HCT116 (cell line): Measurements from ENCODE around the gene COMMD10. TPM values are rescaled to one million over a fixed set of nuclear protein-coding genes. Genes with fewer than 3 reads are reported as not detected.
"Not testable (repeated sequence)": the region's sequence is repeated elsewhere in the genome, so short reads cannot be mapped to it uniquely, and the experiment has no call there.

Experiments used
- ATAC-seq: fragments of 200-7000 bp; cut with Tn5 transposase; 2 replicates; pipeline ENCODE4 v1.9.1; 2020; ENCODE audit warnings: mild to moderate bottlenecking, moderate library complexity
- BruUV-seq: library from RNA; stranded (reverse); fragments of 400-500 nt; replicated peaks from 2 replicates; lab custom pipeline; 2021; lab: Mats Ljungman, UMichigan
- CTCF ChIA-PET: fragments of 300-600 bp; sonication (Branson Sonifier 250); formaldehyde crosslinking; loops from one replicate; lab custom pipeline; 2021; ENCODE audit warnings: antibody characterized with exemption; lab: Charles Lee
- POLR2A ChIA-PET: fragments of 300-600, 350-600 bp; sonication (Branson Sonifier 250); formaldehyde crosslinking; loops from one replicate; lab custom pipeline; 2021; ENCODE audit warnings: antibody characterized with exemption; lab: Charles Lee
- RAD21 ChIA-PET, 2 experiments: fragments of 300-600 bp; sonication (Branson Sonifier 250); formaldehyde crosslinking; loops; one replicate each; lab custom pipeline; 2023; ENCODE audit warnings: low total read pairs in 2 of 2; ENCODE audit not compliant: uncharacterized antibody in 2 of 2, unreplicated experiment in 2 of 2, low non-redundant PET in 1 of 2; lab: Charles Lee
- DNase-seq: peaks from one replicate; pipeline ENCODE4 v3.0.0-alpha.2; 2010; ENCODE audit warnings: low read depth, low spot score
- H2AFZ ChIP-seq: fragments of 200-600 bp; shearing (Covaris generic), sonication (generic); 2 replicates; pipeline ENCODE4 v1.6.1; 2017; ENCODE audit warnings: low read depth, mixed run types, mixed read lengths, antibody characterized with exemption, low read length; ENCODE audit not compliant: poor library complexity, severe bottlenecking
- H3K27ac ChIP-seq: 2 replicates; pipeline ENCODE4 v1.5.1; 2012; ENCODE audit warnings: low read depth, low read length
- H3K27me3 ChIP-seq: fragments of 200-600 bp; sonication (generic); 2 replicates; pipeline ENCODE4 v1.6.1; 2016; ENCODE audit warnings: mixed run types, low read length, mixed read lengths; ENCODE audit not compliant: insufficient read depth
- H3K36me3 ChIP-seq, 2 experiments: fragments of 200-500 bp in 1 of 2; fragments of 200-600 bp in 1 of 2; sonication (Bioruptor generic) in 1 of 2; sonication (generic) in 1 of 2; 2 replicates each; pipeline versions ENCODE4 v1.5.1 to v1.6.1; 2014 to 2016; ENCODE audit warnings: low read length in 2 of 2, inconsistent platforms in 1 of 2, mixed read lengths in 1 of 2, mixed run types in 1 of 2; ENCODE audit not compliant: insufficient read depth in 2 of 2, control insufficient read depth in 1 of 2
- H3K4me1 ChIP-seq, 2 experiments: fragments of 200-600 bp in 1 of 2; sonication (generic) in 1 of 2; 2 replicates each; pipeline versions ENCODE4 v1.5.1 to v1.6.1; 2012 to 2017; ENCODE audit warnings: low read length in 2 of 2, inconsistent platforms in 1 of 2, mild to moderate bottlenecking in 1 of 2, mixed read lengths in 1 of 2, mixed run types in 1 of 2, moderate library complexity in 1 of 2; ENCODE audit not compliant: insufficient read depth in 2 of 2, control insufficient read depth in 1 of 2
- H3K4me2 ChIP-seq: fragments of 200-600 bp; sonication (generic); 2 replicates; pipeline ENCODE4 v1.6.1; 2017; ENCODE audit warnings: mixed run types, low read length, mixed read lengths
- H3K4me3 ChIP-seq, 2 experiments: fragments of 200-600 bp in 1 of 2; sonication (generic) in 1 of 2; replicated peaks in 1 of 2; 2 replicates each; pipeline ENCODE4 v1.5.1; 2011 to 2016; ENCODE audit warnings: low read length in 2 of 2, control low read depth in 1 of 2, low read depth in 1 of 2, mild to moderate bottlenecking in 1 of 2, mixed read lengths in 1 of 2, mixed run types in 1 of 2
- H3K79me2 ChIP-seq: fragments of 200-600 bp; sonication (generic); 2 replicates; pipeline ENCODE4 v1.6.1; 2017; ENCODE audit warnings: mild to moderate bottlenecking, mixed run types, low read length, moderate library complexity, mixed read lengths; ENCODE audit not compliant: insufficient read depth
- H3K9ac ChIP-seq: fragments of 200-600 bp; sonication (generic); 2 replicates; pipeline ENCODE4 v1.6.1; 2016; ENCODE audit warnings: low read length, mixed read lengths
- H3K9me2 ChIP-seq: fragments of 200-600 bp; sonication (generic), shearing (Covaris generic); 2 replicates; pipeline ENCODE4 v1.6.1; 2017; ENCODE audit warnings: mixed run types, mild to moderate bottlenecking, moderate library complexity; ENCODE audit not compliant: insufficient read depth
- H3K9me3 ChIP-seq, 2 experiments: fragments of 200-500 bp in 1 of 2; fragments of 200-600 bp in 1 of 2; sonication (Bioruptor generic) in 1 of 2; sonication (generic) in 1 of 2; 2 replicates each; pipeline ENCODE4 v1.6.1; 2014 to 2017; ENCODE audit warnings: low read length in 2 of 2, mixed read lengths in 2 of 2, inconsistent platforms in 1 of 2, low read depth in 1 of 2, mild to moderate bottlenecking in 1 of 2, mixed run types in 1 of 2, moderate library complexity in 1 of 2; ENCODE audit not compliant: control insufficient read depth in 1 of 2, insufficient read depth in 1 of 2
- H4K20me1 ChIP-seq: fragments of 200-600 bp; sonication (generic), shearing (Covaris generic); 2 replicates; pipeline ENCODE4 v1.6.1; 2017; ENCODE audit warnings: mixed run types, mild to moderate bottlenecking, moderate library complexity; ENCODE audit not compliant: insufficient read depth
- CBX3 ChIP-seq: IDR thresholded peaks from 2 replicates; pipeline ENCODE4 v1.6.1; 2012; ENCODE audit warnings: low read depth
- CEBPB ChIP-seq: IDR thresholded peaks from 2 replicates; pipeline ENCODE4 v1.6.1; 2012; ENCODE audit warnings: low read depth
- EGR1 ChIP-seq: IDR thresholded peaks from 2 replicates; pipeline ENCODE4 v1.6.1; 2012; ENCODE audit warnings: low read depth
- ELF1 ChIP-seq: IDR thresholded peaks from 2 replicates; pipeline ENCODE4 v1.6.1; 2012; ENCODE audit warnings: low read depth, borderline replicate concordance
- EZH2 ChIP-seq: fragments of 200-600 bp; sonication (generic); IDR thresholded peaks from 2 replicates; pipeline ENCODE4 v1.6.1; 2017; ENCODE audit warnings: antibody characterized with exemption, mixed run types
- EZH2phosphoT487 ChIP-seq: fragments of 200-600 bp; IDR thresholded peaks from 2 replicates; pipeline ENCODE4 v1.6.1; 2018; ENCODE audit warnings: antibody characterized with exemption, borderline replicate concordance
- FOSL1 ChIP-seq: IDR thresholded peaks from 2 replicates; pipeline ENCODE4 v1.6.1; 2012; ENCODE audit warnings: low read depth
- JUND ChIP-seq: IDR thresholded peaks from 2 replicates; pipeline ENCODE4 v1.6.1; 2012
- POLR2A ChIP-seq: IDR thresholded peaks from 2 replicates; pipeline ENCODE4 v1.7.0; 2011; ENCODE audit warnings: borderline replicate concordance; ENCODE audit not compliant: insufficient read depth, insufficient read length; ENCODE audit errors: extremely low read depth
- POLR2AphosphoS5 ChIP-seq: IDR thresholded peaks from 2 replicates; pipeline ENCODE4 v1.6.1; 2011; ENCODE audit warnings: mild to moderate bottlenecking, low read depth, low read length, moderate library complexity
- RAD21 ChIP-seq: IDR thresholded peaks from 2 replicates; pipeline ENCODE4 v1.6.1; 2012; ENCODE audit warnings: low read depth, mild to moderate bottlenecking
- SIN3A ChIP-seq: IDR thresholded peaks from 2 replicates; pipeline ENCODE4 v1.6.1; 2012; ENCODE audit warnings: low read depth
- SP1 ChIP-seq: IDR thresholded peaks from 2 replicates; pipeline ENCODE4 v1.6.1; 2012; ENCODE audit warnings: low read depth
- TCF7L2 ChIP-seq: IDR thresholded peaks from 2 replicates; pipeline ENCODE4 v1.7.0; 2011; ENCODE audit warnings: borderline replicate concordance, inconsistent platforms; ENCODE audit not compliant: insufficient read depth, insufficient read length; ENCODE audit errors: extremely low read depth
- intact Hi-C: fragments of 100-400 bp; cut with micrococcal nuclease; formaldehyde crosslinking; loops from 2 replicates; pipeline ENCODE4 v1.10.0; 2022
- total RNA-seq: library from RNA; stranded (reverse); gene quantifications from one replicate; pipeline ENCODE4 v1.2.1, GENCODE V29; 2021; ENCODE audit not compliant: unreplicated experiment
- TF ChIP-seq, protein P1 (sequence below): IDR thresholded peaks from 2 replicates; pipeline ENCODE4 v1.6.1; 2012
- TF ChIP-seq, protein P2 (sequence below): IDR thresholded peaks from 2 replicates; pipeline ENCODE4 v1.6.1; 2012
- TF ChIP-seq, protein P3 (sequence below): IDR thresholded peaks from 2 replicates; pipeline ENCODE4 v1.6.1; 2011; ENCODE audit warnings: mild to moderate bottlenecking, low read length, moderate library complexity; ENCODE audit not compliant: insufficient replicate concordance; ENCODE audit errors: extremely low read depth

The COMMD10 gene
- total RNA-seq, 1 experiment from 2014 or later = 35.3 TPM

DNA sequence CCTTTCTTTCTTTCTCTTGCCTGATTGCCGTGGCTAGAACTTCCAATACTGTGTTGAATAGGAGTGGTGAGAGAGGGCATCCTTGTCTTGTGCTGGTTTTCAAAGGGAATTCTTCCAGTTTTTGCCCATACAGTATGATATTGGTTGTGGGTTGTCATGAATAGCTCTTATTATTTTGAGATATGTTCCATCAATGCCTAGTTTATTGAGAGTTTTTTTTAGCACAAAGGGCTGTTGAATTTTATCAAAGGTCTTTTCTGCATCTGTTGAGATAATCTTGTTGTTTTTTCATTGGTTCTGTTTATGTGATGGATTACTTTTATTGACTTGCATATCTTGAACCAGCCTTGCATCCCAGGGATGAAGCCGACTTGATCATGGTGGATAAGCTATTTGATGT, 20.1 kb downstream of the COMMD10 start:
- H4K20me1 ChIP-seq, DNase-seq, H3K9ac ChIP-seq, H3K4me1 ChIP-seq, H3K9me2 ChIP-seq, RAD21 ChIA-PET, H2AFZ ChIP-seq, CTCF ChIA-PET, H3K27ac ChIP-seq, POLR2A ChIA-PET, H3K9me3 ChIP-seq, intact Hi-C loops, ATAC-seq, H3K36me3 ChIP-seq, H3K4me2 ChIP-seq, H3K27me3 ChIP-seq, BruUV-seq, H3K4me3 ChIP-seq: not testable (repeated sequence)
- H3K79me2 ChIP-seq = peaks cover 17% of the 10 kb centered on the region; the same call in 1 of the 2 replicates

DNA sequence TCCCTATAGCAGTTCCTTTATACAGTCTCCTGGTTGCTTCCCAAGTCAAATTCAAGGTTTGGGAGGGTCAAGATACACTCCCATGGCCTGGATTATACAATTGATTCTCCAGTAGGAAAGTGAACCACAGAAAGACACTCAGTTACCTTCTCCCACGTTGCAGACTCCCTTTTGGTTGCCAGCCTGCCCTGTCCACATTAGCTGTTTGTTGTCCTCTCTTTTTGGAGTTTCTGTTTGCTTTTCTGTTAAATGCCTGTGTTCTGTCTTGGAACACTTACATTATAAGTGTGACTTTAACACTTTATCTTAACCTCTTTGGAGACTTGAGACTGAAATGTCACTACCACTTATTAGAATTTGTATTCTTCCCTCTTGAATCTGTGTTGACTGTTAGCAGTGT, 30.3 kb downstream of the COMMD10 start:
- POLR2A ChIA-PET = no interaction called here
- no peak for ATAC-seq
- intact Hi-C loops = no loop called here
- Histone ChIP-seq H3K9ac (no peak overlapping the region), H3K27me3 (no peaks in the 10 kb centered on the region), H3K36me3 (peaks cover 0 to 7% of the 10 kb centered on the region in 2 experiments; a peak in 2 of 4 replicates), H2AFZ (no peak overlapping the region), H3K4me3 (no peak overlapping the region), H3K79me2 (peaks cover 14% of the 10 kb centered on the region; the same call in 1 of the 2 replicates), H3K9me3 (peaks cover 4 to 13% of the 10 kb centered on the region in 2 experiments; a peak in 1 of 4 replicates), H3K4me2 (no peak overlapping the region), H4K20me1 (no peaks in the 10 kb centered on the region), H3K9me2 (no peaks in the 10 kb centered on the region), H3K4me1 (no peaks in the 10 kb centered on the region)
- no peak for DNase-seq
- RAD21 ChIA-PET = no interaction called here
- BruUV-seq = no TSS peak
- CTCF ChIA-PET = no interaction called here
- TF ChIP-seq EZH2phosphoT487 = no peak
- TF ChIP-seq, protein P1, sequence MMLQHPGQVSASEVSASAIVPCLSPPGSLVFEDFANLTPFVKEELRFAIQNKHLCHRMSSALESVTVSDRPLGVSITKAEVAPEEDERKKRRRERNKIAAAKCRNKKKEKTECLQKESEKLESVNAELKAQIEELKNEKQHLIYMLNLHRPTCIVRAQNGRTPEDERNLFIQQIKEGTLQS = no peak
- no peak for TF ChIP-seq RAD21
- TF ChIP-seq CEBPB = no peak
- no peak for TF ChIP-seq FOSL1
- TF ChIP-seq ELF1 = no peak
- no peak for TF ChIP-seq POLR2AphosphoS5
- TF ChIP-seq JUND = no peak
- TF ChIP-seq, protein P2, sequence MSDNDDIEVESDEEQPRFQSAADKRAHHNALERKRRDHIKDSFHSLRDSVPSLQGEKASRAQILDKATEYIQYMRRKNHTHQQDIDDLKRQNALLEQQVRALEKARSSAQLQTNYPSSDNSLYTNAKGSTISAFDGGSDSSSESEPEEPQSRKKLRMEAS = no peak
- TF ChIP-seq, protein P3, sequence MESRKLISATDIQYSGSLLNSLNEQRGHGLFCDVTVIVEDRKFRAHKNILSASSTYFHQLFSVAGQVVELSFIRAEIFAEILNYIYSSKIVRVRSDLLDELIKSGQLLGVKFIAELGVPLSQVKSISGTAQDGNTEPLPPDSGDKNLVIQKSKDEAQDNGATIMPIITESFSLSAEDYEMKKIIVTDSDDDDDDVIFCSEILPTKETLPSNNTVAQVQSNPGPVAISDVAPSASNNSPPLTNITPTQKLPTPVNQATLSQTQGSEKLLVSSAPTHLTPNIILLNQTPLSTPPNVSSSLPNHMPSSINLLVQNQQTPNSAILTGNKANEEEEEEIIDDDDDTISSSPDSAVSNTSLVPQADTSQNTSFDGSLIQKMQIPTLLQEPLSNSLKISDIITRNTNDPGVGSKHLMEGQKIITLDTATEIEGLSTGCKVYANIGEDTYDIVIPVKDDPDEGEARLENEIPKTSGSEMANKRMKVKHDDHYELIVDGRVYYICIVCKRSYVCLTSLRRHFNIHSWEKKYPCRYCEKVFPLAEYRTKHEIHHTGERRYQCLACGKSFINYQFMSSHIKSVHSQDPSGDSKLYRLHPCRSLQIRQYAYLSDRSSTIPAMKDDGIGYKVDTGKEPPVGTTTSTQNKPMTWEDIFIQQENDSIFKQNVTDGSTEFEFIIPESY = no peak
- no peak for TF ChIP-seq EGR1
- no peak for TF ChIP-seq CBX3
- TF ChIP-seq POLR2A = no peak
- TF ChIP-seq TCF7L2 = no peak
- TF ChIP-seq SP1 = no peak
- no peak for TF ChIP-seq EZH2
- TF ChIP-seq SIN3A = no peak
- TF ChIP-seq, all 23 proteins: peak for 0
- H3K27ac ChIP-seq = no peak overlapping the region
